GM10847 (cell line): ENCODE data around the gene MTG2.

ENCODE experiments used
- POLR2A ChIP-seq: IDR thresholded peaks from 2 replicates; pipeline ENCODE4 v1.6.1; 2011; ENCODE audit not compliant: insufficient read length; ENCODE audit errors: extremely low read depth

MTG2 gene

DNA sequence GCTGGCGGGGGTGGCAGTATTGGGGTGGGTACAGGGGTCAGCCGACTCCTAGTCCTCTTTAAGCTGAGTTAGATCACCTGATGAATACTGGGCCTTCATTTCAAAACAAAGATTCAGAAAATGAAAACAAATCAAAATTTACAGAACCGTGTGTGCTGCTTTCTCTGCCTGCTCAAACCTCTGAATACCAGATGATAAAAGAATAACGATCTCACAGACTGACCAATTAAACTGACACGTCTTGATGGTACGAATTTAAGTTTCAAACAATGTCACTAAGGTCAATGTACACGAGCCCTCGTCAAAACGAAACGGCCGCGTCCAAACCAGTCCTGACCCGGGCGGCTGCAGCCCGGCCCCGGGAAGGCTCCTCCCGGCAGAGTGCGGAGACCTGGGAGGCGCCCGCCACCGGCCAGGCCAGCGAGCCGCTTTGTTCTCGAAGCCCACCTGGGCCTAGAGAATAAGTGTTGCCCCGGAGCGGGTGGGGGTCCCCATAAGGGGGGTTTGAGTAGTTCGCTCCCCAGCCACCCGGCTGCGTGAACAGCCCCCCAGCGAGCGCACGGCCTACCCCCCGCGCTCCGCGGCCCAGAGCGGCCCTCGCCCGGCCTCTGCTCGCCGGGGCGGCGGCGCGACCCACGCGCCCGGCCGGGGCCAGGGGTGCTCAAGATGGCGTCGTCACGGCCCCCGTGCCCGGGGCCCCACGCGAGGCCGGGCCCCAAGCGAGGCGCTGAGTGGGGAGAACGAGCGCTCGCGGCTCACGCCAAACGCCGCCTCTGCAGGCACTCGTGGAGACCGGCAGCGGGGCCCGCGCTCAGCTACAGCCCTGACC, 40.4 kb upstream of the MTG2 start:
- TF ChIP-seq POLR2A, result no peak

GRCh38 chr20:62143081-62143956, 39.5 kb upstream of the MTG2 start, which contains the start of the genes PSMA7 and SS18L1:
Gene PSMA7, minus strand, starts transcription at chr20:62143394. Its CDS starts 91 bp downstream, at chr20:62143303.
Gene SS18L1, plus strand, starts transcription at chr20:62143769. Its CDS starts 52 bp downstream, at chr20:62143821.
- TF ChIP-seq POLR2A, result peak; percentile 87

DNA sequence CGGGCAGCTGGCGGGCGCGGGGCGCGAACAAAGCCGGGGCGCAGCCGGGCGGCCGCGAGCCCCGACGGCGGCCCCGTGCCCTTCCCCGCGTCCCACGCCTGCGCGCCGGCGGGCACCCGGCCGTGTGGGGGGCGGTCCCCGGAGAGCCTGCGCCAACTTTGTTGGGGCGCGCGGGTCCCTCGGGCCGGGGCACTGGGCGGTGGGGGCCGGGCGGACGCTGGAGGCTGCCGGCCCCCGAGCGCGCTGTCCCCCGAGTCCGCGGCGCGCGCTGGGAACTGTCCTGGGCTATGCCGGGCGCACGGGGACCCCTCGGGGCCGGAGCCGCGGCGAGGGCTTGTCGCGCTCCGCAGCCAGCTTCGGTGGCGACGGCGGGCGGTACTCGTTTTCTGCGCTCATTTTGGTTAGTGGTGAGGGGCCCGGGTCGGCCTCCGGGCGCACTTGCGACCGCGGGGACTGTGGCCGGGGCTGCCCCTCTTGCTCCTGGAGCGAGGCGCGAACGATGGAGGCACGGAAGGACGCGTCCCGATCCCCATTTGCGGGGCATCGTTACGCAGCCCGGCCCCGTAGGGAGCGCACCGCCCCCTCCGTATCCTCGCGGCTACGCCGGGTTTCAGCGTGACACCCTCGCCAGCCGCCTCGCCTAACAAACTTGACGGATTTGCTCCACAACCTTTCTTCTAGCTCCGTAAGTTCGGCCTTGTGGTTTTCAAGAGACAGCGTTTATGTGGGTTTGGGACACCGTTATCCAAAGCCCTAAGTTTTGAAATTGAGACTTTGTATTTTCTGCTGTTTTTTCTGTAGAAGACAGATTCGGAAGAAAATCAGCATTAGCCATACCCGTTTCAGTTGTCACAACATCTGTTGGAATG, 38.6 kb upstream of the MTG2 start:
- TF ChIP-seq POLR2A, result no peak

- TF ChIP-seq POLR2A, result no peak
These were observed 37.2 kb upstream of the MTG2 start for GRCh38 chr20:62145688-62146018.

- no peak for TF ChIP-seq POLR2A
These were observed 36.6 kb upstream of the MTG2 start for GRCh38 chr20:62146019-62146755.

GRCh38 chr20:62147125-62147524, 35.7 kb upstream of the MTG2 start:
- no peak for TF ChIP-seq POLR2A

DNA sequence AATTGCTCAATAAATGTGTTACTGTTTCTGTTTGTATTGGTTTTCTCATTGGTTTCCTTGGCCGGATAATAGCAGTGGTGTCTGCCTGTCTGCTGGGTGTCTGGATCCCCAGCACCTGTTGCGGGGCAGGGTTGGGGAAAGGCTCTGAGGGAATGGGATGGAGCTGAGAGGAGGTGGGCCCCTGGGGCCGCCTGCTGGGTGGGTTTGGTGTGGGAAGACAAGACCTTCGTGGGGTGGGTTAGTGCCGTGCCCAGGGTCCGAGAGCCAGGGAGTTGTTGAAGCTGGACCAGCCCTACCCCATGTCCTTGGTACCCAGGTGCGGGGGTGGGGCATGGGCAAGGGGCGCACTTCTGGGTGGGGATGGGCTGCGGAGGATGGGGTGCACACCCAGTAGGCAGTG, 35.3 kb upstream of the MTG2 start:
- TF ChIP-seq POLR2A, result no peak

GRCh38 chr20:62148908-62149314, 33.9 kb upstream of the MTG2 start:
- no peak for TF ChIP-seq POLR2A

- TF ChIP-seq POLR2A, result no peak
These were observed 33.1 kb upstream of the MTG2 start for GRCh38 chr20:62149532-62150309.

GRCh38 chr20:62150310-62150575, 32.6 kb upstream of the MTG2 start:
- TF ChIP-seq POLR2A, result no peak

- no peak for TF ChIP-seq POLR2A
These were observed 31.6 kb upstream of the MTG2 start for GRCh38 chr20:62151225-62151624.

GRCh38 chr20:62151835-62152364, 30.9 kb upstream of the MTG2 start:
- no peak for TF ChIP-seq POLR2A

DNA sequence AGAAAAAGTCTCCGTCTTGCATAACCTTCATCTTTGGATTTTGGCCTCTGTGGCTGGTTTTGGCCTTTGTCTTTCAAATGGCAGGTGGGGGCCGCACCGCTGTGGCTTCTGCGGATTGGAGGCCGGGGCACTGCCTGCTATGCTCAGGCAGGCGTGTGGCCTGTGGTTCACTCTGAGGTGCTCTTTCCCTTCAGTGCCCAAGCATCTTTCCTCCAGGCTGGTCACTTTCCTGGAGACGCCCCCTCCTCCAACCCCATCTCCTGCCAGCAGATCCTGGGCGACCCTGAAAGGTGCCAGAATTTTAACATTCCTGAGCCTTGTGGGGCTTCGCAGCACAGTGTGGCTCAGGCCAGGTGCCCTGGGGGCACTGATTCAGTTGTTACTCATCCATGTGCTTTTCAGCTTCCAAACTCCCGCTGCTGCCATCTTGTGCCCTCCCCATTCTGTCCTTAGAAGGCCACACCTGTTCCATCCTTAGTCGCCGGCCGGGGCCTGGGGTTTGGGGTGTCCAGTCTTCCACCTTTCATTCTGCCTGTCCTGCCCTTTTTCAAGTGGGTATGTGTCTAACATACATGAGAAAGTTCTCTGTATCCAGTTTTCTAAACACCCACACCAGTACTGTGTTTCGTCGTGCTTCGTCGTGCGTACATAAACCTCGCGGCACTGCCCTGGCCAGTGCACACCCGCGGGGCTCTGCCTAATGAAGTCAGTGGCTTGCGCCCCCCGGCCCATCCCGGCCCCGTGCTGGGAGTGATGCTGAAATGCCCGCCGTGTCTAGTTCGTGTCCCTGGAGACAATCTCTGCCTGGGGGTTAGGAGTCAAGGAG, 27.2 kb upstream of the MTG2 start:
- no peak for TF ChIP-seq POLR2A
